Measurements from ENCODE around the gene NUBP2. TPM values are rescaled to one million over a fixed set of nuclear protein-coding genes. Genes with fewer than 3 reads are reported as not detected.

NUBP2 gene
- 118 and 164 TPM in 2 replicates for total RNA-seq

GRCh38 chr16:1782408-1783264 is at the start of gene NUBP2, which contains the start of gene SPSB3:
TSS of gene NUBP2 (plus strand) at chr16:1782960. CDS start at chr16:1783021, 61 bp downstream.
TSS of gene SPSB3 (minus strand) at chr16:1782571. CDS start at chr16:1781483, 1,088 bp downstream.

GRCh38 chr16:1771188-1771863 is 11.4 kb upstream of the NUBP2 start, which contains the start of gene NME3:
TSS of gene NME3 (minus strand) at chr16:1771543. CDS start at chr16:1771534, 9 bp downstream.

GRCh38 chr16:1772362-1772907 is 10.3 kb upstream of the NUBP2 start, which contains the start of gene EME2:
TSS of gene EME2 (plus strand) at chr16:1772810. CDS start at chr16:1773228, 418 bp downstream.

GRCh38 chr16:1772908-1773702 is 9.7 kb upstream of the NUBP2 start, which contains the start of gene MRPS34:
TSS of gene MRPS34 (minus strand) at chr16:1773134. CDS start at chr16:1773119, 15 bp downstream.

GRCh38 chr16:1793578-1794220 is 10.9 kb downstream of the NUBP2 start, which contains the start of gene IGFALS:
TSS of gene IGFALS (minus strand) at chr16:1793705. CDS start at chr16:1793652, 53 bp downstream.

GRCh38 chr16:1826691-1827573 is 44.2 kb downstream of the NUBP2 start, which contains the start of the genes FAHD1 and HAGH:
TSS of gene FAHD1 (plus strand) at chr16:1827206. CDS start at chr16:1827239, 33 bp downstream.
TSS of gene HAGH (minus strand) at chr16:1826825. CDS start at chr16:1826787, 38 bp downstream.

Other genes starting within 250 kb of the NUBP2 start
- 53.5 and 61.6 TPM in 2 replicates for gene TMEM204, start 249.3 kb upstream of the NUBP2 start, total RNA-seq
- 12.8 and 13.0 TPM in 2 replicates for gene IFT140, start 170.9 kb upstream of the NUBP2 start, total RNA-seq
- gene CRAMP1, start 170.6 kb upstream of the NUBP2 start, total RNA-seq, result 7.7 and 10.7 TPM in 2 replicates
- gene JPT2, start 104.7 kb upstream of the NUBP2 start, total RNA-seq, result 82.3 and 108 TPM in 2 replicates
- 18.6 and 20.5 TPM in 2 replicates for gene MAPK8IP3, start 76.8 kb upstream of the NUBP2 start, total RNA-seq
- gene NME3, start 11.4 kb upstream of the NUBP2 start, total RNA-seq, result 61.8 and 63.7 TPM in 2 replicates
- 2.8 and 4.3 TPM in 2 replicates for gene EME2, start 10.2 kb upstream of the NUBP2 start, total RNA-seq
- 150 and 160 TPM in 2 replicates for gene MRPS34, start 9.8 kb upstream of the NUBP2 start, total RNA-seq
- 36.9 and 43.6 TPM in 2 replicates for gene SPSB3, start 389 bp upstream of the NUBP2 start, total RNA-seq
- gene IGFALS, start 10.7 kb downstream of the NUBP2 start, total RNA-seq, result not detected in 2 replicates
- 106 and 119 TPM in 2 replicates for gene HAGH, start 43.9 kb downstream of the NUBP2 start, total RNA-seq
- 70.9 and 86.8 TPM in 2 replicates for gene FAHD1, start 44.2 kb downstream of the NUBP2 start, total RNA-seq
- gene MEIOB, start 89.2 kb downstream of the NUBP2 start, total RNA-seq, result not detected in 2 replicates
- not detected in 2 replicates for gene HS3ST6, start 135.5 kb downstream of the NUBP2 start, total RNA-seq
- gene MSRB1, start 160.2 kb downstream of the NUBP2 start, total RNA-seq, result 10.1 and 13.7 TPM in 2 replicates
- gene RPL3L, start 171.7 kb downstream of the NUBP2 start, total RNA-seq, result not detected in 2 replicates
- gene NDUFB10, start 176.6 kb downstream of the NUBP2 start, total RNA-seq, result 312 and 315 TPM in 2 replicates
- gene RPS2, start 181.9 kb downstream of the NUBP2 start, total RNA-seq, result 2,922 and 2,947 TPM in 2 replicates
- gene RNF151, start 183.9 kb downstream of the NUBP2 start, total RNA-seq, result not detected in 2 replicates
- 79.4 and 104 TPM in 2 replicates for gene TBL3, start 189.1 kb downstream of the NUBP2 start, total RNA-seq
- gene NOXO1, start 198.5 kb downstream of the NUBP2 start, total RNA-seq, result 1.00 TPM in 1 of 2 replicates, not detected in the other
- 15.4 and 15.9 TPM in 2 replicates for gene GFER, start 201.2 kb downstream of the NUBP2 start, total RNA-seq
- 0.25 and 0.87 TPM in 2 replicates for gene SYNGR3, start 207.0 kb downstream of the NUBP2 start, total RNA-seq
- 55.6 and 61.8 TPM in 2 replicates for gene ZNF598, start 226.9 kb downstream of the NUBP2 start, total RNA-seq
- 2.5 and 3.1 TPM in 2 replicates for gene NPW, start 236.8 kb downstream of the NUBP2 start, total RNA-seq
- gene NHERF2, start 243.9 kb downstream of the NUBP2 start, total RNA-seq, result 236 and 238 TPM in 2 replicates